HFFc6 (cell line): Measurements from ENCODE around the gene IRGQ. TPM values are rescaled to one million over a fixed set of nuclear protein-coding genes. Genes with fewer than 3 reads are reported as not detected.
"Not testable (repeated sequence)": the region's sequence is repeated elsewhere in the genome, so short reads cannot be mapped to it uniquely, and the experiment has no call there.

Experiments used
- DNase-seq: peaks from one replicate; pipeline ENCODE4 v3.0.0-alpha.2; 2018
- H3K27ac Mint-ChIP-seq: 2 replicates; pipeline ENCODE4 v1.8.0; 2020; ENCODE audit warnings: mild to moderate bottlenecking, mixed read lengths
- H3K27me3 Mint-ChIP-seq: 2 replicates; pipeline ENCODE4 v1.8.0; 2021; ENCODE audit warnings: mild to moderate bottlenecking, moderate library complexity, mixed read lengths; ENCODE audit not compliant: insufficient read depth
- H3K36me3 Mint-ChIP-seq: 2 replicates; pipeline ENCODE4 v1.8.0; 2021; ENCODE audit warnings: low read depth, mixed read lengths
- H3K4me1 Mint-ChIP-seq: 2 replicates; pipeline ENCODE4 v1.8.0; 2020; ENCODE audit warnings: low read depth, mixed read lengths
- H3K4me3 Mint-ChIP-seq: 2 replicates; pipeline ENCODE4 v1.8.0; 2020; ENCODE audit warnings: mild to moderate bottlenecking, moderate library complexity, mixed read lengths
- H3K9me3 Mint-ChIP-seq: 2 replicates; pipeline ENCODE4 v1.8.0; 2020; ENCODE audit warnings: mild to moderate bottlenecking, mixed read lengths
- CTCF ChIP-seq: fragments of 200-600 bp; sonication (generic); IDR thresholded peaks from 2 replicates; pipeline ENCODE4 v1.5.0; 2021; ENCODE audit warnings: antibody characterized with exemption, mild to moderate bottlenecking
- total RNA-seq, 6 experiments: library from RNA; stranded (reverse); fragmentation: NEBNext Ultra II Directional; extraction: Animal tissue kit (Norgen Biotek cat#: 25700); gene quantifications; 2 replicates in 1 of 6; 3 replicates in 5 of 6; pipeline ENCODE4 v1.2.3, GENCODE V29; 2021

Gene IRGQ
- total RNA-seq, 6 experiments from 2014 or later = 19.5 to 24.7 (median 21.2) TPM

- Mint-ChIP-seq H3K9me3 (no peaks in the 10 kb centered on the region), H3K4me1 (peaks cover 18% of the 10 kb centered on the region), H3K27ac (no peak overlapping the region), H3K27me3 (peaks cover 3% of the 10 kb centered on the region; the same call in 1 of the 2 replicates), H3K36me3 (0 out of 2 replicates have a peak, but pooled peaks cover 17% of the 10 kb centered on the region), H3K4me3 (no peak overlapping the region)
- DNase-seq = no peak
- no peak for TF ChIP-seq CTCF
These were observed 42.3 kb downstream of the IRGQ start for GRCh38 chr19:43553656-43554055.

GRCh38 chr19:43552616-43553015, 43.3 kb downstream of the IRGQ start:
- Mint-ChIP-seq H3K4me3 (no peak overlapping the region), H3K36me3 (0 out of 2 replicates have a peak, but pooled peaks cover 20% of the 10 kb centered on the region), H3K27ac (no peak overlapping the region), H3K4me1 (peaks cover 12% of the 10 kb centered on the region), H3K9me3 (no peaks in the 10 kb centered on the region), H3K27me3 (peaks cover 3% of the 10 kb centered on the region; the same call in 1 of the 2 replicates)
- no peak for TF ChIP-seq CTCF
- DNase-seq = no peak

GRCh38 chr19:43552198-43552450, 43.8 kb downstream of the IRGQ start:
- no peak for TF ChIP-seq CTCF
- no peak overlapping the region for H3K27ac Mint-ChIP-seq
- 0 out of 2 replicates have a peak, but pooled peaks cover 20% of the 10 kb centered on the region for H3K36me3 Mint-ChIP-seq
- H3K27me3 Mint-ChIP-seq = peaks cover 3% of the 10 kb centered on the region; the same call in 1 of the 2 replicates
- H3K9me3 Mint-ChIP-seq = no peaks in the 10 kb centered on the region
- no peak for DNase-seq
- H3K4me3 Mint-ChIP-seq = no peak overlapping the region
- H3K4me1 Mint-ChIP-seq = peaks cover 7% of the 10 kb centered on the region

GRCh38 chr19:43551399-43552197, 44.3 kb downstream of the IRGQ start:
- no peak overlapping the region for H3K4me3 Mint-ChIP-seq
- H3K27ac Mint-ChIP-seq = no peak overlapping the region; the same call in 1 of the 2 replicates
- H3K4me1 Mint-ChIP-seq = peaks cover 5% of the 10 kb centered on the region; the same call in 1 of the 2 replicates
- peaks cover 3% of the 10 kb centered on the region; the same call in 1 of the 2 replicates for H3K27me3 Mint-ChIP-seq
- DNase-seq = no peak
- no peaks in the 10 kb centered on the region for H3K9me3 Mint-ChIP-seq
- 0 out of 2 replicates have a peak, but pooled peaks cover 20% of the 10 kb centered on the region for H3K36me3 Mint-ChIP-seq
- TF ChIP-seq CTCF = no peak

- Mint-ChIP-seq H3K36me3 (0 out of 2 replicates have a peak, but pooled peaks cover 22% of the 10 kb centered on the region), H3K9me3 (no peaks in the 10 kb centered on the region), H3K27me3 (peaks cover 3% of the 10 kb centered on the region; the same call in 1 of the 2 replicates), H3K4me3 (no peak overlapping the region), H3K27ac (no peak overlapping the region), H3K4me1 (no peaks in the 10 kb centered on the region)
- no peak for DNase-seq
- no peak for TF ChIP-seq CTCF
These were observed 47.2 kb downstream of the IRGQ start for GRCh38 chr19:43548706-43549105.

GRCh38 chr19:43547926-43548325, 48.0 kb downstream of the IRGQ start:
- not testable (repeated sequence) for H3K27ac Mint-ChIP-seq, H3K4me1 Mint-ChIP-seq, H3K9me3 Mint-ChIP-seq, DNase-seq, H3K4me3 Mint-ChIP-seq, H3K27me3 Mint-ChIP-seq
- H3K36me3 Mint-ChIP-seq = 0 out of 2 replicates have a peak, but pooled peaks cover 22% of the 10 kb centered on the region
